Fibroblast of villous mesenchyme (primary cell): ENCODE data around the gene F9. TPM values are rescaled to one million over a fixed set of nuclear protein-coding genes. Genes with fewer than 3 reads are reported as not detected.
A peak's percentile ranks its signal among the peaks of the same experiment; 100 is the strongest.

Source experiments
- DNase-seq: peaks from one replicate; pipeline ENCODE4 v3.0.0-alpha.2; 2010; ENCODE audit warnings: low read depth
- H3K4me3 ChIP-seq: 2 replicates; pipeline ENCODE4 v1.5.1; 2011; ENCODE audit warnings: low read depth, mild to moderate bottlenecking, low read length
- CTCF ChIP-seq: IDR thresholded peaks from 2 replicates; pipeline ENCODE4 v1.5.1; 2012; ENCODE audit warnings: low read depth, mild to moderate bottlenecking, low read length; ENCODE audit not compliant: insufficient read depth
- total RNA-seq: library from RNA; depleted of rRNA; stranded (reverse); fragments of >200 nt; gene quantifications from 2 replicates; pipeline ENCODE4 v1.2.3, GENCODE V29; 2012

Gene F9
- total RNA-seq, 1 donor, result not detected

- no peak for TF ChIP-seq CTCF
- no peak overlapping the region for H3K4me3 ChIP-seq
- DNase-seq, result no peak
These were observed 24.6 kb downstream of the F9 start for GRCh38 chrX:139554991-139555675.

- DNase-seq, result peak; percentile 50
- H3K4me3 ChIP-seq, result no peak overlapping the region
- peak; percentile 39 for TF ChIP-seq CTCF
These were observed 29.0 kb downstream of the F9 start for GRCh38 chrX:139559383-139560042.

- no peak overlapping the region for H3K4me3 ChIP-seq
- peak; percentile 0 for DNase-seq
- no peak for TF ChIP-seq CTCF
These were observed 29.7 kb downstream of the F9 start for GRCh38 chrX:139560221-139560620.

- no peak for DNase-seq
- no peak overlapping the region for H3K4me3 ChIP-seq
- no peak for TF ChIP-seq CTCF
These were observed 32.7 kb downstream of the F9 start for GRCh38 chrX:139563251-139563650.

GRCh38 chrX:139566981-139567380, 36.4 kb downstream of the F9 start:
- no peak for DNase-seq
- no peak overlapping the region for H3K4me3 ChIP-seq
- no peak for TF ChIP-seq CTCF

- TF ChIP-seq CTCF, result no peak
- no peak for DNase-seq
- no peak overlapping the region for H3K4me3 ChIP-seq
These were observed 50.5 kb downstream of the F9 start for GRCh38 chrX:139581068-139581467.
